ENCODE results near the gene GABBR2. TPM values are rescaled to one million over a fixed set of nuclear protein-coding genes. Genes with fewer than 3 reads are reported as not detected.

Gene GABBR2
- total and polyA plus RNA-seq, 9 of the 15 experiments (the other 6 are each of a cell fraction or from before 2014, with no cell fraction given): 0.15 to 1.9 (median 0.32) TPM

GRCh38 chr9:98576354-98576753 is 132.4 kb downstream of the GABBR2 start (continued):
- TF ChIP-seq ZNF449 (CRISPR knock-in tag; IDR thresholded peaks at IDR 0.05) (no peak), TAF9B (IDR thresholded peaks at IDR 0.05; ENCODE audit: partially characterized antibody) (no peak), HCFC1 (IDR thresholded peaks at IDR 0.05; ENCODE audit: low read depth, low read length) (no peak), ZKSCAN3 (CRISPR knock-in tag; IDR thresholded peaks at IDR 0.05) (no peak), FOXA1 (IDR thresholded peaks at IDR 0.05; ENCODE audit: borderline replicate concordance) (no peak), MLX (CRISPR knock-in tag; conservative IDR thresholded peaks at IDR 0.05) (no peak), LEF1 (IDR thresholded peaks at IDR 0.05) (peak; percentile 81), ARID1B (IDR thresholded peaks at IDR 0.05) (peak; percentile 98), PHB (CRISPR knock-in tag; IDR thresholded peaks at IDR 0.05) (no peak), ZNF398 (CRISPR knock-in tag; IDR thresholded peaks at IDR 0.05) (no peak), RBM15 (IDR thresholded peaks at IDR 0.05; ENCODE audit: insufficient read depth, low read length) (no peak), ZNF507 (tag; conservative IDR thresholded peaks at IDR 0.05) (no peak), SP2 (IDR thresholded peaks at IDR 0.05; ENCODE audit: extremely low read depth, low read depth, low read length, poor library complexity, severe bottlenecking) (no peak), KAT7 (CRISPR knock-in tag; IDR thresholded peaks at IDR 0.05; ENCODE audit: borderline replicate concordance) (no peak), ATF7 (IDR thresholded peaks at IDR 0.05) (no peak), NCOR1 (IDR thresholded peaks at IDR 0.05) (peak; percentile 95), SOX6 (IDR thresholded peaks at IDR 0.05) (peak; percentile 79), PTRF (tag; IDR thresholded peaks at IDR 0.05) (no peak), TOE1 (IDR thresholded peaks at IDR 0.05; ENCODE audit: borderline replicate concordance) (no peak), TOE1 (CRISPR knock-in tag; IDR thresholded peaks at IDR 0.05; ENCODE audit: borderline replicate concordance, low read depth) (no peak), NCOA4 (IDR thresholded peaks at IDR 0.05; ENCODE audit: partially characterized antibody) (peak; percentile 65), ZBED1 (IDR thresholded peaks at IDR 0.05) (no peak), NCOA2 (IDR thresholded peaks at IDR 0.05; ENCODE audit: partially characterized antibody in 2 of 2) (no peak), TAF7 (tag; IDR thresholded peaks at IDR 0.05) (no peak), ZBTB1 (CRISPR knock-in tag; IDR thresholded peaks at IDR 0.05; ENCODE audit: borderline replicate concordance, low read depth) (no peak), MAFK (IDR thresholded peaks at IDR 0.05; ENCODE audit: low read length) (no peak), SETDB1 (IDR thresholded peaks at IDR 0.05; ENCODE audit: low read length) (no peak), ZNF24 (IDR thresholded peaks at IDR 0.05) (no peak), SREBF2 (CRISPR knock-in tag; IDR thresholded peaks at IDR 0.05) (no peak), CHD4 (IDR thresholded peaks at IDR 0.05; ENCODE audit: insufficient read depth, insufficient replicate concordance, low read depth, low read length, poor library complexity, severe bottlenecking) (no peak)

All from K562 (cell line).